Measurements from ENCODE around the gene CDIPT.

The CDIPT gene

DNA sequence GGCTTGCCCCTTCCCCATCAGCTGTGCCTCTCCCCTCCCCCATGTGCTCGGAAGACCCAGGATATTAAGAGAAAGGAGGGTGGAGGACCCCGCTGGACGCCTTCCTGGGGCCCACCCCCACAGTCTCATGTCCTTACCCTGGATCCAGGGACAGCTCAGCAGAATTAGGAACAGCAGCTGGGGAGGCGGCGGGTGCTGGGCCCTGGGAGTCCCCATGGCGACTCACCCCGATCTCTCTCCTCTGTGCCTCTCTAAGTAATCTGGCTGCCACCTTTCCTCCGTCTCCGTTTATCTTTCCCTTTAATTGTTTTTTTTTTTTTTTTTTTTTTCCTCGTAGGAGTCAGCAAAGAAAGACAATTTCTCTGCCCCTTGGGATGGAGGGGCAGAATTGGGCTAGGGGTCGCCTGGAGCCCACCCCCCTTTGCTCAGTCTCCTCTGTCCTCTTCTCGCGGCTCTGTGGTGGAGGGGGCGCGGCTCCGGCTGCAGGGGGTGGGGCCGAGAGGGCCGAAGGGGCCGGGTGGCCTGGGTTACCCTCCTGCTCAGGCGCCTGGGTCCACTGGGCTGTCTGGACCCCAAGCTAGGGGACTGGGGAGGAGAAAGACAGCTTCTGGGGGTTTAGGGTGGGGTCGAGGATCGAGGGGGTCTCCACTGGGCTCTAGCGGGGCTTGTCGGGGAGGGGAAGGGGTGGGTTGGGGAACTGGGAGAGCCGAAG lies 35.9 kb upstream of the CDIPT start:
- no peak overlapping the region for H3K23ac ChIP-seq (ENCODE audit: low read length)
- H3K4ac ChIP-seq (ENCODE audit: low read depth, low read length) = no peak overlapping the region
- no peaks in the 10 kb centered on the region for H3K79me2 ChIP-seq (ENCODE audit: control insufficient read depth, insufficient read depth, low read length, poor library complexity)
- peaks cover 2% of the 10 kb centered on the region for H3K79me1 ChIP-seq (ENCODE audit: low read length)
- no peak overlapping the region for H2BK5ac ChIP-seq (ENCODE audit: low read depth, low read length, poor library complexity)
- H2AK5ac ChIP-seq (ENCODE audit: low read length) = no peak overlapping the region
- no peak overlapping the region for H3K18ac ChIP-seq (ENCODE audit: low read length)
- no peak overlapping the region for H2BK120ac ChIP-seq (ENCODE audit: insufficient read depth, low read length, poor library complexity)
- peaks cover 4 to 12% of the 10 kb centered on the region in 2 experiments for H3K4me1 ChIP-seq (ENCODE audit: control insufficient read depth in 1 of 2, insufficient read depth in 2 of 2, low read length in 2 of 2)
- no peaks in the 10 kb centered on the region for H3K27me3 ChIP-seq (ENCODE audit: insufficient read depth, low read length)
- no peak overlapping the region for H2BK12ac ChIP-seq (ENCODE audit: low read length)
- H3K4me2 ChIP-seq (ENCODE audit: low read length) = peak overlapping the region; percentile 59
- H4K12ac ChIP-seq (ENCODE audit: low read depth, low read length) = no peak overlapping the region
- no peak overlapping the region for H3K27ac ChIP-seq (ENCODE audit: low read depth, low read length)
- H3K36me3 ChIP-seq (ENCODE audit: control insufficient read depth in 1 of 2, insufficient read depth in 2 of 2, low read length in 2 of 2) = no peaks in the 10 kb centered on the region
- peak overlapping the region; percentile 70 for H3K9ac ChIP-seq (ENCODE audit: low read length)
- H4K91ac ChIP-seq (ENCODE audit: low read depth, low read length) = no peak overlapping the region
- WGBS (ENCODE audit: extremely low coverage, insufficient coverage, insufficient read length) = no CpG with 5 or more reads among the region's 25 CpGs
- no peaks in the 10 kb centered on the region for H3K9me3 ChIP-seq (ENCODE audit: insufficient read depth, low read depth, low read length)
- H2AFZ ChIP-seq (ENCODE audit: insufficient read depth, low read length, poor library complexity) = no peak overlapping the region
- DNase-seq = no peak
- H3K4me3 ChIP-seq (ENCODE audit: low read depth, low read length) = peak overlapping the region; percentile 52
- H3K14ac ChIP-seq (ENCODE audit: low read length) = no peak overlapping the region
- peak overlapping the region; percentile 43 for H4K8ac ChIP-seq (ENCODE audit: low read depth, low read length)

DNA sequence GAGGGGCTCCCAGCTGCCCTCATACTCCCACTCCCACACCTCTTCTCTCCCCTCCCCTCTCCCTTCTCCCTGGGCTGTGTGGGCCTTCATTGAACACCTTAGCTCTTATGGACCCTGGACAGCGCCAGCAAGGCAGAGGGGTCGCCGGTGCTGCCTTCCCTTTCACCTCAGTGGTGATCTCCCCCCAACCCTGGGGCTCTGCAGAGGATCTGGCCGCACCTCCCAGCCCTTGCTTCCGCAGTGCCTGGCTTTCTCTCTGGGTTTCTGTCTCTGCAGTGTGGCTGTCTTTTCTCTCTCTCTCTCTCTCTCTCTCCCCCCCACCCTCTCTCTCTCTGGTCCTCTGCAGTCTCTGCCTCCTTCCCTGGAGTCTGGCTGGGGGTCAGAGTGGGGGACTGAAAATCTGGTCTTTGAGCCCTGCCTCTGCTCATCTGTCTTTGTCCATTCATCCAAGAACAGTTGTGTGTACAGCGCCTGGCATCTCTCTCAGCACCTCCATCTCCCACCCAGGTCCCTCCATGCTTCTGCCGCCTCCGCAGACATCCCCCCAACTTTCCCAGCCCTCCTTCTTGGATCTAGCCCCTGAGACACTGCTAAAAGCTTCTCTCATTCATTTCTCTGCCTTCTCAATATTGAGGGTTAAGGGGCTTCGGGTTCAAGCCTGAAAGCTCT lies 35.2 kb upstream of the CDIPT start:
- Histone ChIP-seq H3K36me3 (ENCODE audit: control insufficient read depth in 1 of 2, insufficient read depth in 2 of 2, low read length in 2 of 2) (no peaks in the 10 kb centered on the region), H2AK5ac (ENCODE audit: low read length) (no peak overlapping the region), H2AFZ (ENCODE audit: insufficient read depth, low read length, poor library complexity) (no peak overlapping the region), H3K9ac (ENCODE audit: low read length) (no peak overlapping the region), H4K12ac (ENCODE audit: low read depth, low read length) (no peak overlapping the region), H2BK5ac (ENCODE audit: low read depth, low read length, poor library complexity) (no peak overlapping the region), H3K4me1 (ENCODE audit: control insufficient read depth in 1 of 2, insufficient read depth in 2 of 2, low read length in 2 of 2) (peaks cover 4 to 12% of the 10 kb centered on the region in 2 experiments), H3K79me2 (ENCODE audit: control insufficient read depth, insufficient read depth, low read length, poor library complexity) (no peaks in the 10 kb centered on the region), H3K79me1 (ENCODE audit: low read length) (peaks cover 2% of the 10 kb centered on the region), H3K14ac (ENCODE audit: low read length) (no peak overlapping the region), H3K27me3 (ENCODE audit: insufficient read depth, low read length) (no peaks in the 10 kb centered on the region), H3K4me3 (ENCODE audit: low read depth, low read length) (peak overlapping the region; percentile 52), H3K27ac (ENCODE audit: low read depth, low read length) (no peak overlapping the region), H4K91ac (ENCODE audit: low read depth, low read length) (no peak overlapping the region), H3K4ac (ENCODE audit: low read depth, low read length) (no peak overlapping the region), H3K9me3 (ENCODE audit: insufficient read depth, low read depth, low read length) (no peaks in the 10 kb centered on the region), H3K4me2 (ENCODE audit: low read length) (peak overlapping the region; percentile 59), H2BK12ac (ENCODE audit: low read length) (no peak overlapping the region), H4K8ac (ENCODE audit: low read depth, low read length) (no peak overlapping the region), H2BK120ac (ENCODE audit: insufficient read depth, low read length, poor library complexity) (no peak overlapping the region), H3K23ac (ENCODE audit: low read length) (no peak overlapping the region), H3K18ac (ENCODE audit: low read length) (no peak overlapping the region)
- no peak for DNase-seq
- no CpG with 5 or more reads among the region's 9 CpGs for WGBS (ENCODE audit: extremely low coverage, insufficient coverage, insufficient read length)

DNA sequence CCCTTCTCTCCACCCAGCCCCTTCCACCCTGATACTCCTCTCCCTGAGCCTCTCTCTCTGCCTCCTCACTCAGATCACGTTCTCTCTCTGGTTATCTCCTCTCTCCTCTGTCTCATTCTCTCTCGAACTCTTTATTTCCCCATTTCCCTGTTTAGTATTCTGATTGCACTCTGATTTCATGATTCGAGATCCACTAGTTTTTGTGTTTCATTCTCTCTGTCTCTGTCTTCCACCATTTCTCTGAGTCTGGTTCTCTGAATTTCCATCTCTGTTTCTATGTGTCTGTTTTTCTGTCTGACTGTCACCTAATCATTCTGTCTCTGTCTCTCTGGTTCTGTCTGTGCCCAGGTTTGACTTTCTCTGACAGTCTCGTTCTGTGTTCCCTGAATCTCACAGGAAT lies 34.3 kb upstream of the CDIPT start:
- peaks cover 2% of the 10 kb centered on the region for H3K79me1 ChIP-seq (ENCODE audit: low read length)
- no peak overlapping the region for H3K23ac ChIP-seq (ENCODE audit: low read length)
- H4K91ac ChIP-seq (ENCODE audit: low read depth, low read length) = no peak overlapping the region
- H3K4me2 ChIP-seq (ENCODE audit: low read length) = no peak overlapping the region
- WGBS (ENCODE audit: extremely low coverage, insufficient coverage, insufficient read length) = no CpG with 5 or more reads among the region's 4 CpGs
- no peak for DNase-seq
- H3K18ac ChIP-seq (ENCODE audit: low read length) = no peak overlapping the region
- H4K8ac ChIP-seq (ENCODE audit: low read depth, low read length) = no peak overlapping the region
- no peak overlapping the region for H3K27ac ChIP-seq (ENCODE audit: low read depth, low read length)
- H3K79me2 ChIP-seq (ENCODE audit: control insufficient read depth, insufficient read depth, low read length, poor library complexity) = no peaks in the 10 kb centered on the region
- H3K4ac ChIP-seq (ENCODE audit: low read depth, low read length) = no peak overlapping the region
- peaks cover 4 to 12% of the 10 kb centered on the region in 2 experiments for H3K4me1 ChIP-seq (ENCODE audit: control insufficient read depth in 1 of 2, insufficient read depth in 2 of 2, low read length in 2 of 2)
- no peaks in the 10 kb centered on the region for H3K36me3 ChIP-seq (ENCODE audit: control insufficient read depth in 1 of 2, insufficient read depth in 2 of 2, low read length in 2 of 2)
- H3K4me3 ChIP-seq (ENCODE audit: low read depth, low read length) = no peak overlapping the region
- H2BK5ac ChIP-seq (ENCODE audit: low read depth, low read length, poor library complexity) = no peak overlapping the region
- H2AFZ ChIP-seq (ENCODE audit: insufficient read depth, low read length, poor library complexity) = no peak overlapping the region
- no peak overlapping the region for H2BK12ac ChIP-seq (ENCODE audit: low read length)
- H4K12ac ChIP-seq (ENCODE audit: low read depth, low read length) = no peak overlapping the region
- no peak overlapping the region for H3K9ac ChIP-seq (ENCODE audit: low read length)
- no peaks in the 10 kb centered on the region for H3K27me3 ChIP-seq (ENCODE audit: insufficient read depth, low read length)
- H2BK120ac ChIP-seq (ENCODE audit: insufficient read depth, low read length, poor library complexity) = no peak overlapping the region
- H2AK5ac ChIP-seq (ENCODE audit: low read length) = no peak overlapping the region
- no peaks in the 10 kb centered on the region for H3K9me3 ChIP-seq (ENCODE audit: insufficient read depth, low read depth, low read length)
- no peak overlapping the region for H3K14ac ChIP-seq (ENCODE audit: low read length)

DNA sequence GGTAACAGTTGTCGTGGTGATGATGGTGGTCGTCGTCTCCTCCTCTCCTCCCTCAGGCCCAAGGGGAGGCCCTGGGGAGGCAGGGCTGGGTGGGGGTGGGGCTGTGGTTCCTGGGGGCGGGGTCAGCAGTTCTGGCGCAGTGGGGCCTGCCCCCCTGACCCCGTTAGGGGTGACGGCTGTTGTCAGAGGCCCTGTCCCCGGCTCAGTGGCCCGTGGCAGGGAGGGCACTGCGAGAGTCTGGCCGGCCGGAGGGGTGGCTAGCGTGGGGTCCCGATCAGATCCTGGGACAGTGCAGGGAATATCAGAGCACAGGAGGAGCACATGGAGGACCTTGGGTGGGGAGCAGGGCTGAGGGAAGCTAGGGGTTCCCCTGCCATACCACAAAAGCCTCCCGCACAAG lies 33.8 kb upstream of the CDIPT start:
- Histone ChIP-seq H3K4me3 (ENCODE audit: low read depth, low read length) (no peak overlapping the region), H2AK5ac (ENCODE audit: low read length) (no peak overlapping the region), H4K91ac (ENCODE audit: low read depth, low read length) (no peak overlapping the region), H2AFZ (ENCODE audit: insufficient read depth, low read length, poor library complexity) (no peak overlapping the region), H2BK120ac (ENCODE audit: insufficient read depth, low read length, poor library complexity) (no peak overlapping the region), H3K4me2 (ENCODE audit: low read length) (no peak overlapping the region), H4K12ac (ENCODE audit: low read depth, low read length) (no peak overlapping the region), H3K36me3 (ENCODE audit: control insufficient read depth in 1 of 2, insufficient read depth in 2 of 2, low read length in 2 of 2) (no peaks in the 10 kb centered on the region), H3K9me3 (ENCODE audit: insufficient read depth, low read depth, low read length) (no peaks in the 10 kb centered on the region), H3K18ac (ENCODE audit: low read length) (no peak overlapping the region), H3K79me1 (ENCODE audit: low read length) (peaks cover 2% of the 10 kb centered on the region), H3K23ac (ENCODE audit: low read length) (no peak overlapping the region), H3K27me3 (ENCODE audit: insufficient read depth, low read length) (no peaks in the 10 kb centered on the region), H3K14ac (ENCODE audit: low read length) (no peak overlapping the region), H3K79me2 (ENCODE audit: control insufficient read depth, insufficient read depth, low read length, poor library complexity) (no peaks in the 10 kb centered on the region), H3K4ac (ENCODE audit: low read depth, low read length) (no peak overlapping the region), H2BK5ac (ENCODE audit: low read depth, low read length, poor library complexity) (no peak overlapping the region), H3K9ac (ENCODE audit: low read length) (no peak overlapping the region), H3K4me1 (ENCODE audit: control insufficient read depth in 1 of 2, insufficient read depth in 2 of 2, low read length in 2 of 2) (peaks cover 4 to 12% of the 10 kb centered on the region in 2 experiments), H2BK12ac (ENCODE audit: low read length) (no peak overlapping the region), H3K27ac (ENCODE audit: low read depth, low read length) (no peak overlapping the region), H4K8ac (ENCODE audit: low read depth, low read length) (no peak overlapping the region)
- DNase-seq = no peak
- WGBS (ENCODE audit: extremely low coverage, insufficient coverage, insufficient read length) = no CpG with 5 or more reads among the region's 15 CpGs

Data from trophoblast cell (in vitro differentiated cells and primary cell).